Medulla oblongata (tissue), 1 donor: ENCODE measurements around the gene METTL17.

Source experiments
- DNase-seq: peaks from one replicate; pipeline ENCODE4 v3.0.0-alpha.2; 2015; ENCODE audit errors: extremely low spot score

The METTL17 gene

GRCh38 chr14:21043387-21043973, 53.7 kb downstream of the METTL17 start:
- DNase-seq: no peak

- no peak for DNase-seq
Observed at GRCh38 chr14:21043974-21044618, 54.3 kb downstream of the METTL17 start.
